IPS-20b (cell line): ENCODE measurements around the gene DISC1.

Experiments used
- H3K27ac ChIP-seq: one replicate; pipeline ENCODE4 v1.5.1; 2013; ENCODE audit warnings: low read length
- H3K27me3 ChIP-seq: 2 replicates; pipeline ENCODE4 v1.6.1; 2013; ENCODE audit warnings: mild to moderate bottlenecking, low read length, inconsistent platforms; ENCODE audit not compliant: insufficient read depth
- H3K36me3 ChIP-seq: 2 replicates; pipeline ENCODE4 v1.6.1; 2013; ENCODE audit warnings: low read depth, mild to moderate bottlenecking, inconsistent platforms, low read length, moderate library complexity; ENCODE audit not compliant: insufficient read depth
- H3K4me1 ChIP-seq: 2 replicates; pipeline ENCODE4 v1.6.1; 2013; ENCODE audit warnings: mild to moderate bottlenecking, control low read depth, inconsistent platforms, low read length, moderate library complexity; ENCODE audit not compliant: insufficient read depth
- H3K4me3 ChIP-seq: 2 replicates; pipeline ENCODE4 v1.5.1; 2013; ENCODE audit warnings: mild to moderate bottlenecking, low read length, inconsistent platforms
- H3K9ac ChIP-seq: 2 replicates; pipeline ENCODE4 v1.6.1; 2013; ENCODE audit warnings: low read depth, mild to moderate bottlenecking, inconsistent platforms, low read length, moderate library complexity
- H3K9me3 ChIP-seq: 2 replicates; pipeline ENCODE4 v1.6.1; 2013; ENCODE audit warnings: mild to moderate bottlenecking, low read depth, low read length, inconsistent platforms; ENCODE audit not compliant: insufficient read depth

The DISC1 gene

GRCh38 chr1:231694465-231695077, 68.0 kb downstream of the DISC1 start:
- Histone ChIP-seq H3K27ac (no peak overlapping the region), H3K4me1 (peaks cover 9% of the 10 kb centered on the region; the same call in 1 of the 2 replicates), H3K9ac (no peak overlapping the region), H3K27me3 (no peaks in the 10 kb centered on the region), H3K9me3 (no peaks in the 10 kb centered on the region), H3K36me3 (no peaks in the 10 kb centered on the region), H3K4me3 (no peak overlapping the region)

- Histone ChIP-seq H3K9me3 (no peaks in the 10 kb centered on the region), H3K9ac (no peak overlapping the region), H3K4me1 (peaks cover 3% of the 10 kb centered on the region; the same call in 1 of the 2 replicates), H3K27ac (no peak overlapping the region), H3K4me3 (no peak overlapping the region), H3K27me3 (no peaks in the 10 kb centered on the region), H3K36me3 (no peaks in the 10 kb centered on the region)
Measured at GRCh38 chr1:231695439-231696255, 69.1 kb downstream of the DISC1 start.

- no peaks in the 10 kb centered on the region for H3K4me1 ChIP-seq
- H3K4me3 ChIP-seq, result no peak overlapping the region
- no peaks in the 10 kb centered on the region for H3K36me3 ChIP-seq
- no peak overlapping the region for H3K27ac ChIP-seq
- no peak overlapping the region for H3K9ac ChIP-seq
- H3K27me3 ChIP-seq, result no peaks in the 10 kb centered on the region
- H3K9me3 ChIP-seq, result no peaks in the 10 kb centered on the region
Measured at GRCh38 chr1:231699784-231700183, 73.2 kb downstream of the DISC1 start.

DNA sequence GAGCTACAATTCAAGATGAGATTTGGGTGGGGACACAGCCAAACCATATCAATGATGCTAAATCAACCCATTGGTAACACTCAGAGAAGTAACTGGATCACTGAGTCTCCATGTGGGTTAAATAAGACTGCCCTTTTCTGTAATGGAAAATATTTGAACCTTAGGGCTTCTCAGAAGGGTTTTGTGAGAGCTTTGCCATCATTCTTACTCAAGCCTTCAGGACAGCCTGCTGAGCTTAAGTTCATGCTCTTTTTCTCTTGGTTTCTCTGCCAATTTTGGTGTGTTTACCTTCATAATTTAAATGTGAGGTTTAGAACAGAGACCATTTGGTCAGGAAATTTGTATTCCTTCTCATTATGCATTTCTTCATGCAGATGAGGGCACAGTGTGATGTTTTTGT, 74.7 kb downstream of the DISC1 start:
- Histone ChIP-seq H3K4me1 (no peaks in the 10 kb centered on the region), H3K4me3 (no peak overlapping the region), H3K27me3 (no peaks in the 10 kb centered on the region), H3K9me3 (no peaks in the 10 kb centered on the region), H3K36me3 (no peaks in the 10 kb centered on the region), H3K27ac (no peak overlapping the region), H3K9ac (no peak overlapping the region)

GRCh38 chr1:231702331-231702730, 75.7 kb downstream of the DISC1 start:
- H3K4me3 ChIP-seq, result no peak overlapping the region
- no peaks in the 10 kb centered on the region for H3K9me3 ChIP-seq
- H3K27me3 ChIP-seq, result no peaks in the 10 kb centered on the region
- no peaks in the 10 kb centered on the region for H3K36me3 ChIP-seq
- H3K4me1 ChIP-seq, result no peaks in the 10 kb centered on the region
- H3K9ac ChIP-seq, result no peak overlapping the region
- no peak overlapping the region for H3K27ac ChIP-seq

GRCh38 chr1:231702804-231703203, 76.2 kb downstream of the DISC1 start:
- Histone ChIP-seq H3K9me3 (no peaks in the 10 kb centered on the region), H3K9ac (no peak overlapping the region), H3K27me3 (no peaks in the 10 kb centered on the region), H3K36me3 (no peaks in the 10 kb centered on the region), H3K4me1 (no peaks in the 10 kb centered on the region), H3K27ac (no peak overlapping the region), H3K4me3 (no peak overlapping the region)

DNA sequence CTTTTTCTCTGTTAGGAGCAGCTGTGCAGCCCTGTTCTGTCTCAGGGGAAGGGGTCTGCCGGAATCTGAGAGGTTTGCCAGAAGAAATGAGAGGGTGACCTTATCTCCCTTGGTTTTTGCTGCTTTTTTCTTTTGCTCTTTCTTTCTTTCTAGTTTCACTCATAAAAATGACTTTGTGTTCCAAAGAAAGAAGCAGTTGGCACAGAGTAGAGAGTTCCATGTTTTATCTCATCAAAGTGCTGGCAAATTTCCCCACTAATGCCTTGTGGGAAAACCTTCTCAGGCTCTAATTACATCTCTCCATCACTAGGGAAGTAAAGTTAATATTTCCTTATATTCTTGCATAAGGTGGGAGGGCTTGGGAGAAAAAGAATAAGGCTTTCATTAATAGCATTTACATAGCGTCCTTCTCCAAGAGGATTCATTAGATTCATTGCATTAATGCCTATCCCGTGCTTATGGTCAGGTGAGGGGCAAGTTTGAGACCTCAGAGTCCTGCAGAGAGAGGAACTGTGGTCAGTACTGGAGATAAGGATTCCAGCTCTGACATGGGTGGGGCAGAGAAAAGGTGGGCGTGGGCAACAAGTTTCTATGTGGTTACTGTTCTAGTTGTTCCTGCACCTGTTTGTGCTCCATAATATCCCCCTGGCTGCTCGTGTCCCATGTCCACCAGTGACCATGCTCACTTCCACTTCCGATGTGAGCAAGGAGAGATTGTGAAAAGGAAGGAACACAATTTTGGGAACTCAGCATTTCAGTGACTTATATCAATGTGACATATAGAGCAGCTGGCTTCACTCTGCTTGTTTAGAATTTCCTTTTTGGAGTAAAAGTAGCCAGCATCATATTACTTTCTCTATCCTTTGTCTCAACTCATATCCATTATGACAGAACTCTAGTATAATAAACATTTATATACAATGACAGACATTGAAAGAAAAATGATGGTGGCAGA, 79.5 kb downstream of the DISC1 start:
- no peaks in the 10 kb centered on the region for H3K9me3 ChIP-seq
- H3K27me3 ChIP-seq, result no peaks in the 10 kb centered on the region
- H3K4me1 ChIP-seq, result no peaks in the 10 kb centered on the region
- H3K27ac ChIP-seq, result no peak overlapping the region
- no peak overlapping the region for H3K4me3 ChIP-seq
- no peaks in the 10 kb centered on the region for H3K36me3 ChIP-seq
- no peak overlapping the region for H3K9ac ChIP-seq

DNA sequence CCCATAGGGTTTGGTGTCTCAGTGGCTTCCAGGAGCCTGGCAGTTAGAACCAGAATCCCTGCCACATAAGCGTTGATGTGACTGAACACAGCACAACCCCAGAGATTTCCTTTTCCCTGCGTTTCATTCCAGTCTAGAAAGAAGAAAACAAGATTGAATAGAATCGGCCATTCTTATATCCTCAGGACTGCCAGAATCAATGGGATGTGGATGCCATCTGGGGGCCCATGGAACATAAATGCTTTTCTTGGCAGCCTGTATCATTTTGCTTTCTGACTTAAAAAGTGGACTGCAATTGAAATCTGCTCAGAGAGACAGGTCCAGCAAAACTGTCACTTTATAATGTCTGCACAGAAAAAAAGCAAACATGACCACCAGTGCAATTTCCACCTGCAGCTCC, 80.3 kb downstream of the DISC1 start:
- H3K27me3 ChIP-seq, result no peaks in the 10 kb centered on the region
- no peaks in the 10 kb centered on the region for H3K9me3 ChIP-seq
- no peak overlapping the region for H3K27ac ChIP-seq
- no peaks in the 10 kb centered on the region for H3K4me1 ChIP-seq
- no peak overlapping the region for H3K9ac ChIP-seq
- H3K36me3 ChIP-seq, result no peaks in the 10 kb centered on the region
- no peak overlapping the region for H3K4me3 ChIP-seq

DNA sequence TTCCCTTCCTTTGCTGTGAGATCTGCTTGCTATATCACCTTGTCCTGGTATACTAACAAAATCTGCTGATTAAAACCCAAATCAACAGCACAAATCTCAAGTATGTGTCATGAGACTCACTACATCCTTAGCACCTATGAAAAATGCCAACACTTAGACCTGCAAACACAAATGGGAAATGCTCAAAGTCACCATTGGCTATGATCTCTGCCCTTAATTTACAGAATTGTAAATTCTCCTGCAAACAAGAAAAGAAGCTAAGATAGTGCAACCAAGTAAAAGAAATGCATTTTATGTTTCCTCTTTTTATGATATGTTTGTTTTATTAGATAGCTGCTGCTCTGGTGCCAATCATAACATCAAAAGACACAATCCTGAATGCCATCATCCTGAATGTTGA, 80.8 kb downstream of the DISC1 start:
- Histone ChIP-seq H3K36me3 (no peaks in the 10 kb centered on the region), H3K27ac (no peak overlapping the region), H3K4me3 (no peak overlapping the region)

GRCh38 chr1:231708394-231708793, 81.8 kb downstream of the DISC1 start:
- Histone ChIP-seq H3K9ac (no peak overlapping the region), H3K4me3 (no peak overlapping the region), H3K4me1 (no peaks in the 10 kb centered on the region), H3K27me3 (no peaks in the 10 kb centered on the region), H3K36me3 (no peaks in the 10 kb centered on the region), H3K9me3 (no peaks in the 10 kb centered on the region), H3K27ac (no peak overlapping the region)

More for the DNA sequence above, 80.8 kb downstream of the DISC1 start:
- Histone ChIP-seq H3K9ac (no peak overlapping the region), H3K27me3 (no peaks in the 10 kb centered on the region), H3K4me1 (no peaks in the 10 kb centered on the region), H3K9me3 (no peaks in the 10 kb centered on the region)

DNA sequence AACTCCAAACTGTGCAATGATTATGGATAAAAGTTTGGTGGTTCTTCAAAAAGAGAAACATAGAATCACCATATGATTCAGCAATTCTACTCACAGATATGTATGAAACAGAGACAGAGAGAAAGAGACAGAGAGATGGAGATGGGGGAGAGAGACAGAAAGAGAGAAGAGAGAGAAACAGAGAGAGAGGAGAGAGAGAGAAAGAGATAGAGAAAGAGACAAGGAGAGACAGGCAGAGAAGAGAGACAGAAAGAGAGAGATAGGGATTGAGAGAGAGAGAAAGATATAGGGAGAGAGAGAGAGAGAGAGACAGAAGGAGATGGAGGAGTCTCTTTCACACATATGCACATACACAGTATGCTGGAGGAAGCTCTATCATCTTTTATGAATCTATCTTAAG, 87.8 kb downstream of the DISC1 start:
- H3K9ac ChIP-seq, result no peak overlapping the region
- no peak overlapping the region for H3K4me3 ChIP-seq
- H3K27me3 ChIP-seq, result no peaks in the 10 kb centered on the region
- no peaks in the 10 kb centered on the region for H3K36me3 ChIP-seq
- no peaks in the 10 kb centered on the region for H3K4me1 ChIP-seq
- H3K27ac ChIP-seq, result no peak overlapping the region
- no peaks in the 10 kb centered on the region for H3K9me3 ChIP-seq
